Pancreas (tissue), 10 donors: Measurements from ENCODE around the gene SLC5A2. TPM values are rescaled to one million over a fixed set of nuclear protein-coding genes. Genes with fewer than 3 reads are reported as not detected.
"Not testable (repeated sequence)": the region's sequence is repeated elsewhere in the genome, so short reads cannot be mapped to it uniquely, and the experiment has no call there.

Experiments used
- ATAC-seq, 4 donors: fragments of 200-7000 bp; cut with Tn5 transposase; one replicate each; pipeline versions ENCODE4 v1.8.0 to v1.9.1; 2020; ENCODE audit warnings: mild to moderate bottlenecking in 4 of 4, moderate library complexity in 4 of 4
- DNase-seq, 6 donors: peaks; one replicate each; pipeline ENCODE4 v3.0.0-alpha.2; 2020
- FAIRE-seq: peaks from 2 replicates; lab custom pipeline; 2012; peaks lifted over from hg19 to GRCh38; lab: Jason Lieb, UNC
- H3K27ac ChIP-seq, 4 donors: fragments of 200-600 bp; sonication (generic); 1 replicate in 3 of 4; 2 replicates in 1 of 4; pipeline versions ENCODE4 v1.5.0 to v1.8.0; 2020
- H3K27me3 ChIP-seq, 4 donors: fragments of 200-600 bp; one replicate each; pipeline ENCODE4 v1.8.0; 2021
- H3K36me3 ChIP-seq, 3 donors: fragments of 200-600 bp; sonication (generic) in 1 of 3; one replicate each; pipeline versions ENCODE4 v1.5.0 to v1.8.0; 2020 to 2021
- H3K4me1 ChIP-seq, 3 donors: fragments of 200-600 bp; one replicate each; pipeline ENCODE4 v1.8.0; 2021
- H3K4me3 ChIP-seq, 4 donors: fragments of 200-600 bp; sonication (generic) in 2 of 4; one replicate each; pipeline versions ENCODE4 v1.5.0 to v1.8.0; 2020 to 2021
- H3K9me3 ChIP-seq, 4 donors: fragments of 200-600 bp; one replicate each; pipeline ENCODE4 v1.8.0; 2021
- WGBS, 2 donors: extraction: QIAGEN DNeasy Blood & Tissue Kit; methylation state at CpG; one replicate each; pipeline ENCODE4 v1.1.7; 2013; 5-methylcytosine and 5-hydroxymethylcytosine counted together
- intact Hi-C, 3 donors: fragments of 100-400 bp; cut with DNase I; formaldehyde crosslinking; loops; one replicate each; pipeline versions ENCODE4 v1.11.1 to v1.14.2; 2022
- polyA plus RNA-seq, 2 donors: library from polyadenylated mRNA; stranded (reverse); fragments of 200-250 nt; gene quantifications; one replicate each; pipeline ENCODE4 v1.2.3, GENCODE V29; 2013
- total RNA-seq, 6 donors: library from RNA; stranded (reverse); fragmentation: NEBNext Ultra II Directional in 4 of 6; extraction: Animal tissue kit (Norgen Biotek cat#: 25700) in 4 of 6; gene quantifications; one replicate each; pipeline versions ENCODE4 v1.2.1 to v1.2.4, GENCODE V29; 2021 to 2023
- TF ChIP-seq, protein P1 (sequence below), 4 donors: fragments of 200-600 bp; sonication (generic) in 3 of 4; IDR thresholded peaks; one replicate each; pipeline versions ENCODE4 v1.5.0 to v1.8.0; 2021; ENCODE audit warnings: antibody characterized with exemption in 4 of 4
- donor health status: healthy with polysubstance abuse.
- donor health status: DM: no; HTN: no; CAD: no; lungs with moderate emphysema.
- donor health status: DM: no; HTN: no; CAD: no.
- donor health status: control.
- donor health status: control.
- donor health status: Bipolar disorder and iron deficiency.
- donor health status: DM: yes; HTN: yes; CAD: no.
- donor health status: DM: no; HTN: no; CAD: no.
- donor health status: DM: no; HTN: no; CAD: no.
- donor health status: DM: yes; HTN: yes; CAD: no.

SLC5A2 gene
- total and polyA plus RNA-seq, 8 donors: 0.35 to 4.9 (median 0.64) TPM

DNA sequence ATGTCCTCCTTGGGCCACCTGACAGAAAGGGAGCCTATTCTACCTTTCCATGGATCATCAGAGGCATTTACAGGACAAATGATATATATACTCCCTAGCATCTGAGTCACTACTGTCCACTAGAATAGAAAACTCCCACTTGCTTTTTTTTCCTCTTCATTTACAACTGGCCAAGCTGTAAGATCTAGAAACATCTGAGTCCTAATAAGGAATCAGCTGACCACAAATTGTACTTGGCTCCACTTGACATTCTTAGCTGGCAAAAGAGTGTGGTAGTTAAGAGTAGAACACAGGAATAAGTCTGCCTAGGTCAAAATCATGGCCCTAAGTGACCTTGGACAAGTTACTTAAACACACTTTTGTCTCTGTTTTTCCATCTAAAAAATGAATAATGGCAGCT is 20.1 kb downstream of the SLC5A2 start:
- H3K4me3 ChIP-seq: no peak overlapping the region
- intact Hi-C loops: no loop called here
- DNase-seq (no peak), ATAC-seq (no peak), FAIRE-seq (no peak)
- H3K4me1 ChIP-seq: peaks cover 0 to 17% (median 7%) of the 10 kb centered on the region in 3 donors
- peaks cover 0 to 11% (median 0%) of the 10 kb centered on the region in 3 donors for H3K36me3 ChIP-seq
- no peaks in the 10 kb centered on the region for H3K9me3 ChIP-seq
- no peak overlapping the region for H3K27ac ChIP-seq
- H3K27me3 ChIP-seq: no peaks in the 10 kb centered on the region
- TF ChIP-seq, protein P1, sequence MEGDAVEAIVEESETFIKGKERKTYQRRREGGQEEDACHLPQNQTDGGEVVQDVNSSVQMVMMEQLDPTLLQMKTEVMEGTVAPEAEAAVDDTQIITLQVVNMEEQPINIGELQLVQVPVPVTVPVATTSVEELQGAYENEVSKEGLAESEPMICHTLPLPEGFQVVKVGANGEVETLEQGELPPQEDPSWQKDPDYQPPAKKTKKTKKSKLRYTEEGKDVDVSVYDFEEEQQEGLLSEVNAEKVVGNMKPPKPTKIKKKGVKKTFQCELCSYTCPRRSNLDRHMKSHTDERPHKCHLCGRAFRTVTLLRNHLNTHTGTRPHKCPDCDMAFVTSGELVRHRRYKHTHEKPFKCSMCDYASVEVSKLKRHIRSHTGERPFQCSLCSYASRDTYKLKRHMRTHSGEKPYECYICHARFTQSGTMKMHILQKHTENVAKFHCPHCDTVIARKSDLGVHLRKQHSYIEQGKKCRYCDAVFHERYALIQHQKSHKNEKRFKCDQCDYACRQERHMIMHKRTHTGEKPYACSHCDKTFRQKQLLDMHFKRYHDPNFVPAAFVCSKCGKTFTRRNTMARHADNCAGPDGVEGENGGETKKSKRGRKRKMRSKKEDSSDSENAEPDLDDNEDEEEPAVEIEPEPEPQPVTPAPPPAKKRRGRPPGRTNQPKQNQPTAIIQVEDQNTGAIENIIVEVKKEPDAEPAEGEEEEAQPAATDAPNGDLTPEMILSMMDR (IDR thresholded peaks at IDR 0.05): no peak

DNA sequence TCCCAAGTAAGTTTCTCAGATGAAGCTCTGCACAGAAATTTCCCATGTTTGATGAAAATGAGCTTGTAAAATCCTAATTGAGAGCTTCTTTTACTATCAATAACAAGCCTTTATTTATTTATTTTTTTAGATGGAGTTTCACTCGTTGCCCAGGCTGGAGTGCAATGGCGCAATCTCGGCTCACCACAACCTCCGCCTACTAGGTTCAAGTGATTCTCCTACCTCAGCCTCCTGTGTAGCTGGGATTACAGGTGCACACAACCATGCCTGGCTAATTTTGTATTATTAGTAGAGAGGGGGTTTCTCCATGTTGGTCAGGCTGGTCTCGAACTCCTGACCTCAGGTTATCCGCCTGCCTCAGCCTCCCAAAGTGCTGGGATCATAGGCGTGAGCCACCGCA is 20.6 kb downstream of the SLC5A2 start:
- H3K36me3 ChIP-seq, FAIRE-seq, intact Hi-C loops, H3K4me3 ChIP-seq, H3K27ac ChIP-seq, DNase-seq, H3K27me3 ChIP-seq, ATAC-seq, H3K9me3 ChIP-seq: not testable (repeated sequence)
- peaks cover 0 to 17% (median 7%) of the 10 kb centered on the region in 3 donors for H3K4me1 ChIP-seq
- 90 to 94% methylated on average over 8 of the region's 8 CpGs for WGBS, 2 donors

DNA sequence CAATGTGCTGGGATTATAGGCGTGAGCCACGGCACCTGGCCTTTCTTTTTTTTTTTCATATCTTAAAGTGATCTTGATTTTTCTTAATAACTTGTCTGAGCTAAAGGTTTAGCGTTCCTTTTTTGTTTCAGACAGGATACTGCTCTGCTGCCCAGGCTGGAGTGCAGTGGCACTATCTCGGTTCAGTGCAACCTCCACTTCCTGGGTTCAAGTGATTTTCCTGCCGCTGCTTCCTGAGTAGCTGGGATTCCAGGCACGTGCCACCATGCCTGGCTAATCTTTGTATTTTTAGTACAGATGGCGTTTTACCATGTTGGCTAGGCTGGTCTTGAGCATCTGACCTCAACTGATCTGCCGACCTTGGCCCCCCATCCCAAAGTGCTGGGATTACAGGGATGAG is 21.2 kb downstream of the SLC5A2 start:
- Histone ChIP-seq H3K4me3 (no peak overlapping the region), H3K27ac (no peak overlapping the region), H3K4me1 (peaks cover 0 to 17% (median 7%) of the 10 kb centered on the region in 3 donors), H3K27me3 (no peaks in the 10 kb centered on the region), H3K9me3 (no peaks in the 10 kb centered on the region), H3K36me3 (peaks cover 0 to under 1% (median 0%) of the 10 kb centered on the region in 3 donors)
- intact Hi-C loops: no loop called here
- ATAC-seq: no peak
- TF ChIP-seq, protein P1 (IDR thresholded peaks at IDR 0.05): no peak
- no peak for DNase-seq
- WGBS, 2 donors: 69 to 75% methylated on average over 8 of the region's 8 CpGs
- FAIRE-seq: no peak

DNA sequence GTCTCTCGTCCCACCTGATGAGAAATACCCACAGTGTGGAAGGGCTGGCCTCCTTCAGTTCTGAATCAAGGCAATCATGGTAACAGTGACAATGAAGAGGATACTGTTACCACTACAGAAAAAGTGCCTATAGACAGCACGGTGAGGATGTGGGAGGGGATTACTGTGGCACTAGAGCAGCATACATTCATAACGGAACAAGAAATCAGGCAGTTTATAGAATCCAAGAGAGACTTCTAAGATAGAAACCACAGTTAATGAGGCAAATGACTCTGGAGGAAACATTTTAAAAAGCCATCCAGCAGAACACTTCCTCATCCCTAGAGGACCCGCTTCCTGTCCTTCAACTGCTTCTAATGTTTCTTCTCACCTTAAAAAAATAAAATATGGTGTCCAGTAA is 22.6 kb downstream of the SLC5A2 start:
- no peak overlapping the region for H3K4me3 ChIP-seq
- TF ChIP-seq, protein P1 (IDR thresholded peaks at IDR 0.05): no peak
- WGBS, 2 donors: 84 to 90% methylated on average over 4 of the region's 4 CpGs
- no peaks in the 10 kb centered on the region for H3K9me3 ChIP-seq
- H3K27ac ChIP-seq: no peak overlapping the region
- no peak for FAIRE-seq
- no peaks in the 10 kb centered on the region for H3K36me3 ChIP-seq
- peaks cover 0 to 21% (median 7%) of the 10 kb centered on the region in 3 donors for H3K4me1 ChIP-seq
- no peak for DNase-seq
- H3K27me3 ChIP-seq: no peaks in the 10 kb centered on the region
- intact Hi-C loops: no loop called here
- no peak for ATAC-seq

DNA sequence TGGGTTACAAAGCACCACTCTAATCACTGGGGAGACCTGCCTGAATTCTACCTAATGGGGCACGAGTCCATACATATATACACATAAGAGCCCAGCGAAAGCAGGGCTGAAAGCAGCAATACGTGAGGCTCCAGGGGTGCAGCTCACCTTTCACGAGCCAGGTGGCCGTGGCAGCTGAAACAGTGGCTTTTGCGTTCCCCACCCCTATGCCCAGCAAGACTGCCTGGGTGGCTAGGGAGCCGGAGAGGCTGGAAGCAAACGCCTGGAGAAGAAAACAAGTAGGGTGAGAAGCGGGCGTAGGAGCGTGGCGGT is 24.6 kb downstream of the SLC5A2 start:
- H3K36me3 ChIP-seq: no peaks in the 10 kb centered on the region
- 0% methylated on average over 12 of the region's 12 CpGs for WGBS, 2 donors
- DNase-seq (no peak), FAIRE-seq (no peak), ATAC-seq (peak; percentile 8 to 34 (median 21))
- H3K4me3 ChIP-seq: peak overlapping the region; percentile 88 to 99 (median 96)
- no peaks in the 10 kb centered on the region for H3K27me3 ChIP-seq
- no peaks in the 10 kb centered on the region for H3K9me3 ChIP-seq
- H3K4me1 ChIP-seq: peaks cover 0 to 21% (median 7%) of the 10 kb centered on the region in 3 donors
- intact Hi-C loops: no loop called here
- peak overlapping the region; percentile 81 to 93 (median 88) for H3K27ac ChIP-seq
- TF ChIP-seq, protein P1 (IDR thresholded peaks at IDR 0.05): no peak
